HL-60 (cell line): ENCODE results near the gene ZNF423.

Experiments
- CTCF ChIP-seq: IDR thresholded peaks from one replicate; pipeline ENCODE4 v1.5.1; 2011; ENCODE audit warnings: low read length, control low read depth, inconsistent platforms; ENCODE audit not compliant: insufficient read depth
- GABPA ChIP-seq: IDR thresholded peaks from 2 replicates; pipeline ENCODE4 v1.6.1; 2012; ENCODE audit warnings: low read depth
- REST ChIP-seq: IDR thresholded peaks from 2 replicates; pipeline ENCODE4 v1.6.1; 2012; ENCODE audit warnings: low read depth; ENCODE audit not compliant: insufficient replicate concordance

GRCh38 chr16:49617016-49617629 is 238.8 kb downstream of the ZNF423 start:
- TF ChIP-seq REST (no peak), CTCF (no peak), GABPA (no peak)
